Measurements from ENCODE around the gene SYNE1.
"Not testable (repeated sequence)": the region's sequence is repeated elsewhere in the genome, so short reads cannot be mapped to it uniquely, and the experiment has no call there.

SYNE1 gene

DNA sequence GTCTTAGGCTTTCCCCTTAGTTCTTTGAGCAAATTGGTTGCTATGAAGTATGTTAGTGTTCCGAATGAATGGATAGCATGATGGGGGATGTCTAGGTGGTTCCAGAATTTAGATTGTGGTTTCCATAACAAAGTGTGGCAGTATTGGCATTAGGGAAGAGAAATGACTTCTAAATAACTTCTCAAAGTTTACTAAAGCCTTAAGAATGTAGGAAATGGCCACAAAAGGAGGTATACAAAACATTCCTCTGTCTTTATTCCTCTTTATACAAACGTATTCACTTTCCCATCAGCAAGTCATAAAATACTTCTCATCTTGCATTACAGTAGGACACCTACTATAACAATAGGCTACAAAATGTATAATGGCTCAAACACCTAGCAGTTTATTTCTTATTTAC lies 550.1 kb downstream of the SYNE1 start:
- DNase-seq = no peak

DNA sequence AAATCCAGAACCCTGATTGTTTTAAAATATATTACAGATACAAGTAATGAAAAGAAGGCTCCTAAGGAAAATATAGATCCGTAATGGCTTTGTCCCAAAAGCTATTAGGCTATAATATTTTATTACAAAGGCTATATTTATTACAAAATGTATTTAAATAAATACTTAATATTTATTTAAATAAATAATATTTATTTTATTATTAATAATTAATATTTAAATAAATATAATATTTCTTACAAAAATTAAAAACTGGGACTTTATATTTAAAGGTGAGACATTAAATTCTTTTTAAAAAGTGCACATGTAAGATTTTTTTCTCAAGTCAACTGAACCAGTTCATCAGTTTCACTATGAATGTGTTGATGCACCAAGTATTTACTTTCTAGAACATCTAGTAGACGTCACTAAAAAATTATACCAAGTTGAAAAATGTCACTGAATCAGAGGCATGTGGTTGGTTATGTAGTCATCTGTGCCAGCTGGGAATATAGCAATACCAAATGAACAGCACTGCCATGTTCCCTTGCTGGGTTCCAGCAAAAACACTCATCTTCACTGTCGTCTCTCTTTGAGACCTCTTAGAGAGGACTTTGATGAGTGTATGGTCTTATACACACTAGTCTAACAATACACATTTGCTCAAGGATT lies 550.8 kb downstream of the SYNE1 start:
- no peak for DNase-seq

- no peak for DNase-seq
These were observed 551.7 kb downstream of the SYNE1 start for GRCh38 chr6:152085451-152085921.

DNA sequence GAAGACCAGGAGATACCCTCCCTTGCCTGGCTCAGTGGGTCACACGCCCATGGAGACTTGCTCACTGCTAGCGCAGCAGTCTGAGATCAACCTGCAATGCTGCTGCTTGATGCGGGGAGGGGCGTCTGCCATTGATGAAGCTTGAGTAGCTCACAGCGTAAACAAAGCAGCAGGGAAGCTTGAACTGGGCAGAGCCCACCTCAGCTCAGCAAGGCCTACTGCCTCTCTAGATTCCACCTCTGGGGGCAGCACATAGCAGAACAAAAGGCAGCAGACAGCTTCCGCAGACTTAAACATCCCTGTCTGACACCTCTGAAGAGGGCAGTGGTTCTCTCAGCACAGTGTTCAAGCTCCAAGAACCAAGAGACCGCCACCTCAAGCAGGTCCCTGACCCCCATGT lies 558.4 kb downstream of the SYNE1 start:
- no peak for DNase-seq

DNA sequence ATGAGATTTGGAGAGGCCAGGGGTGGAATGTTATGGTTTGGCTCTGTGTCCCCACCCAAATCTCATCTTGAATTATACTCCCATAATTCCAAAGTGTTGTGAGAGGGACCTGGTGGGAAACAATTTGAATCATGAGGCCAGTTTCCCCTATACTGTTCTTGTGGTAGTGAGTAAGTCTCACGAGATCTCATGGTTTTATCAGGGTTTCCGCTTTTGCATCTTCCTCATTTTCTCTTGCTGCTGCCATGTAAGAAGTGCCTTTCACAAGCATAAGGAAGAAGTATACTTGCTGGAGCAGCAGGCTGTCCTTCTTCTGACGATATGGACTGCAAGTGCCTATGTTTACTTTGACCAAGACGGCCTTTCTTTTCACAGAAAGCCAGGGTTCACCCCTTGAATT lies 559.2 kb downstream of the SYNE1 start:
- DNase-seq = no peak

DNA sequence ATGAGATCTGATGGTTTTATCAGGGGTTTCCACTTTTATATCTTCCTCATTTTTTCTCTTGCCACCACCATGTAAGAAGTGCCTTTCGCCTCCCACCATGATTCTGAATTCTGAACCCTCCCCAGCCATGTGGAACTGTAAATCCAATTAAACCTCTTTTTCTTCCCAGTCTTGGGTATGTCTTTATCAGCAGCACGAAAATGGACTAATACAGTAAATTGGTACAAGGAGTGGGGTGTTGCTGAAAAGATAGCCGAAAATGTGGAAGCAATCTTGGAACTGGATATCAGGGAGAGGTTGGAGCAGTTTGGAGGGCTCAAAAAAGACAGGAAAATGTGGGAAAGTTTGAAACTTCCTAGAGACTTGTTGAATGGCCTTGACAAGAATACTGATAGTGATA lies 560.9 kb downstream of the SYNE1 start:
- DNase-seq = not testable (repeated sequence)

- DNase-seq = no peak
These were observed 565.3 kb downstream of the SYNE1 start for GRCh38 chr6:152071843-152072242.

Measured in stimulated activated CD4-positive, alpha-beta T cell treated with anti-CD3 and anti-CD28 coated beads, Interleukin-2, amount 100 ng/mL, for 48 hours (primary cell).